Activated B cell treated with CpG ODN at 0.5 μM for 24 hours (primary cell): ENCODE data around the gene CHORDC1. TPM values are rescaled to one million over a fixed set of nuclear protein-coding genes. Genes with fewer than 3 reads are reported as not detected.

Experiments
- ATAC-seq: fragments of 200-7000 bp; cut with Tn5 transposase; one replicate; pipeline ENCODE4 v1.10.0; 2021; ENCODE audit warnings: low read depth, mild to moderate bottlenecking, moderate library complexity
- CTCF ChIA-PET: fragments of 350-600 bp; sonication (Branson Sonifier 250); formaldehyde crosslinking; loops from one replicate; lab custom pipeline; 2021; ENCODE audit warnings: antibody characterized with exemption; lab: Charles Lee
- POLR2A ChIA-PET: fragments of 350-600 bp; sonication (Branson Sonifier 250); formaldehyde crosslinking; loops from one replicate; lab custom pipeline; 2021; ENCODE audit warnings: antibody characterized with exemption; lab: Charles Lee
- DNase-seq: peaks from one replicate; pipeline ENCODE4 v3.0.0; 2022
- H3K27ac Mint-ChIP-seq: one replicate; pipeline ENCODE4 v1.8.0; 2020; ENCODE audit warnings: mixed read lengths
- H3K27me3 Mint-ChIP-seq: one replicate; pipeline ENCODE4 v1.8.0; 2021; ENCODE audit warnings: mixed read lengths
- H3K36me3 Mint-ChIP-seq: one replicate; pipeline ENCODE4 v1.8.0; 2021; ENCODE audit warnings: low read depth, mixed read lengths
- H3K4me1 Mint-ChIP-seq: one replicate; pipeline ENCODE4 v1.8.0; 2021; ENCODE audit warnings: mixed read lengths
- H3K4me3 Mint-ChIP-seq: one replicate; pipeline ENCODE4 v1.8.0; 2020; ENCODE audit warnings: mild to moderate bottlenecking, mixed read lengths
- H3K9me3 Mint-ChIP-seq: one replicate; pipeline ENCODE4 v1.8.0; 2020; ENCODE audit warnings: mixed read lengths
- intact Hi-C: fragments of 100-400 bp; cut with micrococcal nuclease; formaldehyde crosslinking; loops from one replicate; pipeline ENCODE4 v1.15.1; 2024
- total RNA-seq: library from RNA; stranded (reverse); gene quantifications from 2 replicates; pipeline ENCODE4 v1.2.3, GENCODE V29; 2022
- TF ChIP-seq, protein P1 (sequence below): fragments of 200-600 bp; IDR thresholded peaks from one replicate; pipeline ENCODE4 v1.8.0; 2022; ENCODE audit warnings: antibody characterized with exemption, mild to moderate bottlenecking

CHORDC1 gene
- total RNA-seq, 1 donor from 2014 or later, result 63.4 TPM

DNA sequence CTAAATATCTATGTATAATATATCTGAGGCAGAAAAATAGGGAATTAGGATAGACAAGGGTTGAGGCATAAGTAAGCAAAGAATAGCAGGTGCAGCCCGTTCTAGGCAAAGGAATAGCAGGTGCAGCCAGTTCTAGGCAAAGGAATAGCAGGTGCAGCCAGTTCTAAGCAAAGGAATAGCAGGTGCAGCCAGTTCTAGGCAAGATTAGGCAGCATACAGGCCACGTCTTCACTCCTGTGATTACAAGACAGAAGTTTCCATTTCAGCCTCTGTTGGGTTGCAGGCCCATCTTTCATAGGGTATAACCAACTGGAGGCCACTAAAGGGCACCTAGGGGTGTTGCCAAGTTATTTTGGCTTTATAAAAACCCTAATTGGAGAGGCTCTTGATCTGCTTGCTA is 28.8 kb upstream of the CHORDC1 start:
- H3K9me3 Mint-ChIP-seq, result no peaks in the 10 kb centered on the region
- ATAC-seq (no peak), DNase-seq (no peak)
- H3K27me3 Mint-ChIP-seq, result peaks cover 10% of the 10 kb centered on the region
- no peak overlapping the region for H3K4me3 Mint-ChIP-seq
- TF ChIP-seq, protein P1, sequence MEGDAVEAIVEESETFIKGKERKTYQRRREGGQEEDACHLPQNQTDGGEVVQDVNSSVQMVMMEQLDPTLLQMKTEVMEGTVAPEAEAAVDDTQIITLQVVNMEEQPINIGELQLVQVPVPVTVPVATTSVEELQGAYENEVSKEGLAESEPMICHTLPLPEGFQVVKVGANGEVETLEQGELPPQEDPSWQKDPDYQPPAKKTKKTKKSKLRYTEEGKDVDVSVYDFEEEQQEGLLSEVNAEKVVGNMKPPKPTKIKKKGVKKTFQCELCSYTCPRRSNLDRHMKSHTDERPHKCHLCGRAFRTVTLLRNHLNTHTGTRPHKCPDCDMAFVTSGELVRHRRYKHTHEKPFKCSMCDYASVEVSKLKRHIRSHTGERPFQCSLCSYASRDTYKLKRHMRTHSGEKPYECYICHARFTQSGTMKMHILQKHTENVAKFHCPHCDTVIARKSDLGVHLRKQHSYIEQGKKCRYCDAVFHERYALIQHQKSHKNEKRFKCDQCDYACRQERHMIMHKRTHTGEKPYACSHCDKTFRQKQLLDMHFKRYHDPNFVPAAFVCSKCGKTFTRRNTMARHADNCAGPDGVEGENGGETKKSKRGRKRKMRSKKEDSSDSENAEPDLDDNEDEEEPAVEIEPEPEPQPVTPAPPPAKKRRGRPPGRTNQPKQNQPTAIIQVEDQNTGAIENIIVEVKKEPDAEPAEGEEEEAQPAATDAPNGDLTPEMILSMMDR, result no peak
- no peaks in the 10 kb centered on the region for H3K36me3 Mint-ChIP-seq
- intact Hi-C loops, result loop anchor here (5.0 kb wide), 1 partner anchor 996 kb away; no protein-coding TSS in a partner anchor
- no peak overlapping the region for H3K27ac Mint-ChIP-seq
- ChIA-PET POLR2A (no interaction called here), CTCF (no interaction called here)
- H3K4me1 Mint-ChIP-seq, result peaks cover 6% of the 10 kb centered on the region

DNA sequence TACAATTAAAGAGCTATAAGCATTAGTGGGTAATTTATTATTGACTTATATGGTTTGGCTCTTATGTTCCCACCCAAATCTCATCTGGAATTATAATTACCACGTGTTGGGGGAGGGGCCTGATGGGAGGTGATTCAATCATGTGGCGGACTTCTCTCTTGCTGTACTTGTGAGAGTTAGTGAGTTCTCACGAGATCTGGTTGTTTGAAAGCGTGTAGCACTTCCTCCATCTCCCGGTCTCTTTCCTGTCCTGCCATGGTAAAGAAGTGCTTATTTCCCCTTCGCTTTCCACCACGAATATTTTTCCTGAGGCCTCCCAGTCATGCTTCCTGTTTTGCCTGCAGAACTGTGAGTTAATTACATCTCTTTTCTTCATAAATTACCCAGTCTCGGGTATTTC is 28.1 kb upstream of the CHORDC1 start:
- TF ChIP-seq, protein P1, result no peak
- ATAC-seq, result peak; percentile 21
- ChIA-PET POLR2A (no interaction called here), CTCF (interaction anchor here (1.0 kb wide), 1 partner anchor 46 kb away, joined by 3 read pairs; no protein-coding TSS in a partner anchor)
- peaks cover 9% of the 10 kb centered on the region for H3K27me3 Mint-ChIP-seq
- intact Hi-C loops, result loop anchor here (5.0 kb wide), 1 partner anchor 996 kb away; no protein-coding TSS in a partner anchor
- H3K4me3 Mint-ChIP-seq, result peak overlapping the region; percentile 74
- peak overlapping the region; percentile 21 for H3K27ac Mint-ChIP-seq
- H3K9me3 Mint-ChIP-seq, result no peaks in the 10 kb centered on the region
- no peak for DNase-seq
- H3K4me1 Mint-ChIP-seq, result peaks cover 6% of the 10 kb centered on the region
- no peaks in the 10 kb centered on the region for H3K36me3 Mint-ChIP-seq

DNA sequence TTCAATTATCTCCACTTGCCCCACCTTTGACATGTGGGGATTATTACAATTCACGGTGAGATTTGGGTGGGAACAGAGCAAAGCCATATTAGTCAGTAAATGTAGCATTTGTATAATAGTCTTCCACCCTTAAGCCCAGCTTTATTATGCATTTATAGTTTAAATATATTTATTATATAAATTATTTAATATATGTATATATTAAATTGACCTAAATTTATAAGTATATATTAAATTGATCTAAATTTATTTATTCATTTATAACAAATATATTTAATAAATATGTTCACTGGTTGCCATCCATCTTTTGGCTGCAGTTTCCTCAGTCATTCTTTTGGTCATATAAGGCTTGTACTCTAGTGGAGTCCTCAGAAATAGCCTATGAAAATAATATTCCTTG is 23.6 kb upstream of the CHORDC1 start:
- intact Hi-C loops, result no loop called here
- no peak for DNase-seq
- no peak for ATAC-seq
- Mint-ChIP-seq H3K27me3 (peaks cover 23% of the 10 kb centered on the region), H3K4me1 (peaks cover 6% of the 10 kb centered on the region), H3K9me3 (no peaks in the 10 kb centered on the region), H3K27ac (no peak overlapping the region), H3K36me3 (no peaks in the 10 kb centered on the region), H3K4me3 (no peak overlapping the region)
- TF ChIP-seq, protein P1, result no peak
- ChIA-PET POLR2A (no interaction called here), CTCF (no interaction called here)

DNA sequence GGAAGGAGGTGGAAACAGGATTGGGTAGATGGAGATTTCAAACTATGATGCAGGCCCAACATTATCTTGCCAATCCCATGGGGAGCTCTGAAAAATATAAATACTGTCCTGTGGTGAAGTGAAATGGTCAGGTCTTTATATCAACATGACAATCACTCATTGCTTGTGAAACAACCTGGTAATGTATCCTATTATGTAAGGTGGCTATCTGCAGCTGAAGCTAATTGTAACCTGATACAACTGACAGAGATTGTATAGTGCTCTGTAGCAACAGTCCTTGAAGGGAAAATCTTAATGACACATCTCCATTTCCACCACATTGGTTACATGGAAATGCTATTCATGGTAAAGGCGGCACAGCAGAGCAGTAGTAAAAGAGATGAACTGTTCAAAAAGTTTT is 20.7 kb upstream of the CHORDC1 start:
- no peak overlapping the region for H3K27ac Mint-ChIP-seq
- TF ChIP-seq, protein P1, result no peak
- no peak overlapping the region for H3K4me3 Mint-ChIP-seq
- H3K4me1 Mint-ChIP-seq, result no peaks in the 10 kb centered on the region
- no peaks in the 10 kb centered on the region for H3K9me3 Mint-ChIP-seq
- ChIA-PET CTCF (no interaction called here), POLR2A (no interaction called here)
- peaks cover 29% of the 10 kb centered on the region for H3K27me3 Mint-ChIP-seq
- DNase-seq (no peak), ATAC-seq (no peak)
- H3K36me3 Mint-ChIP-seq, result no peaks in the 10 kb centered on the region
- intact Hi-C loops, result no loop called here

DNA sequence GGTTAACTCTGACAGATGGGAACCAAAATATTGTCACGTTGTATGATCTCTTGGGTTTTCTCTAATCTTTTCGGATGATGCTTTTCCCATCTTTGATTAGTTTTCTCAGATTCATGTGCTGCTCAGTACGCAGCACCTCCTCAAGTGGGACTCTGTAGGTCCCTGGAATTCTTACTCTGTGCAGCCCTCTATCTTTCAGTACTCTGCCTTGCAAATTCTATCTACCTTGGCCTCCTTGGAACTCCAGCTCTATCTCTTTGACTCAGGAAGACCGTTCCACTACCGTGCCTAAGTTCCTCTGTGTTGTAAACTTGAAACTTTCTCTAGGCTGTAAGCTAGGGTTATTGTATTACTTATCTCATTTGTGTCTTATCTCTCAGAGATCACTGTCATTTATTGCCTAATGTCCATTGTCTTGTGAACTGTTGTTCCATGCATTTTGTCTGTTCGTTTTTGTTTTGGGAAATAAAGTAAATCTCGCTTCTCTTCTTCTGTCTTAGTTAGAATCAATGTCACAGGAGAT is 20.1 kb upstream of the CHORDC1 start:
- no peaks in the 10 kb centered on the region for H3K9me3 Mint-ChIP-seq
- ChIA-PET CTCF (no interaction called here), POLR2A (no interaction called here)
- no peaks in the 10 kb centered on the region for H3K4me1 Mint-ChIP-seq
- no peak overlapping the region for H3K4me3 Mint-ChIP-seq
- no peak for ATAC-seq
- TF ChIP-seq, protein P1, result no peak
- no peaks in the 10 kb centered on the region for H3K36me3 Mint-ChIP-seq
- no peak for DNase-seq
- intact Hi-C loops, result no loop called here
- no peak overlapping the region for H3K27ac Mint-ChIP-seq
- H3K27me3 Mint-ChIP-seq, result peaks cover 29% of the 10 kb centered on the region
